Measurements from ENCODE around the gene ZBTB39.

DNA sequence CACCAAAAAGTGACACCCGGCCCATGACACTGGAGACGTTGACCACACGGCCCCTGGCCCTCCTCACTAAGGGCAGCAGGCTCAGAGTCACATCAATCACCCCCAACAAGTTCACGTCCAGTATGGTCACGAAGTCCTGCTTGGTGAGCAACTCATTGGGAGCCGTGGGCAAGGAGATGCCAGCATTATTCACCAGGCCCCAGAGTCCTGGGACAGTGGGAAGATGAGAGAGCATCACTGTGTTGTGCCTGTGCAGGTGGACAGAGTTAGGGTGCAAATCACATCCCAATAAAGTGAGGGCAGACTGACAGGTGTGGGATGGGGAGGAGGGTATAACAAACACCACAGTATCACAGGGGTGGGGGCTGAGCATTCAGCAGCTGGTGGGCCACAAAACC, 51.4 kb downstream of the ZBTB39 start:
- no peak for TF ChIP-seq FOXA1 (IDR thresholded peaks at IDR 0.05)
- TF ChIP-seq SP1 (IDR thresholded peaks at IDR 0.05) = no peak
- no peak for TF ChIP-seq FOXM1 (IDR thresholded peaks at IDR 0.05; ENCODE audit: borderline replicate concordance)
- no peak for TF ChIP-seq BHLHE40 (IDR thresholded peaks at IDR 0.05; ENCODE audit: borderline replicate concordance)
- TF ChIP-seq FOXK2 (IDR thresholded peaks at IDR 0.05) = no peak
- TF ChIP-seq, protein P1, sequence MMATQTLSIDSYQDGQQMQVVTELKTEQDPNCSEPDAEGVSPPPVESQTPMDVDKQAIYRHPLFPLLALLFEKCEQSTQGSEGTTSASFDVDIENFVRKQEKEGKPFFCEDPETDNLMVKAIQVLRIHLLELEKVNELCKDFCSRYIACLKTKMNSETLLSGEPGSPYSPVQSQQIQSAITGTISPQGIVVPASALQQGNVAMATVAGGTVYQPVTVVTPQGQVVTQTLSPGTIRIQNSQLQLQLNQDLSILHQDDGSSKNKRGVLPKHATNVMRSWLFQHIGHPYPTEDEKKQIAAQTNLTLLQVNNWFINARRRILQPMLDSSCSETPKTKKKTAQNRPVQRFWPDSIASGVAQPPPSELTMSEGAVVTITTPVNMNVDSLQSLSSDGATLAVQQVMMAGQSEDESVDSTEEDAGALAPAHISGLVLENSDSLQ (IDR thresholded peaks at IDR 0.05) = no peak
- TF ChIP-seq ZNF384 (IDR thresholded peaks at IDR 0.05) = no peak
- TF ChIP-seq TARDBP (IDR thresholded peaks at IDR 0.05) = no peak
- TF ChIP-seq HDGF (IDR thresholded peaks at IDR 0.05; ENCODE audit: borderline replicate concordance) = no peak

Data from HEK293T (cell line).